Osteocyte (in vitro differentiated cells): ENCODE results near the gene SPDYE1. TPM values are rescaled to one million over a fixed set of nuclear protein-coding genes. Genes with fewer than 3 reads are reported as not detected.

Source experiments
- DNase-seq: peaks from one replicate; pipeline ENCODE4 v3.0.0; 2021; ENCODE audit warnings: mixed read lengths; ENCODE audit not compliant: unreplicated experiment; ENCODE audit errors: extremely low spot score
- H3K27ac Mint-ChIP-seq: one replicate; pipeline ENCODE4 v1.8.0; 2021; ENCODE audit warnings: mild to moderate bottlenecking, mixed read lengths; ENCODE audit not compliant: unreplicated experiment
- H3K27me3 Mint-ChIP-seq: one replicate; pipeline ENCODE4 v1.8.0; 2021; ENCODE audit warnings: mixed read lengths; ENCODE audit not compliant: unreplicated experiment
- H3K36me3 Mint-ChIP-seq: one replicate; pipeline ENCODE4 v1.8.0; 2021; ENCODE audit warnings: mixed read lengths; ENCODE audit not compliant: unreplicated experiment
- H3K4me1 Mint-ChIP-seq: one replicate; pipeline ENCODE4 v1.8.0; 2021; ENCODE audit warnings: mixed read lengths; ENCODE audit not compliant: unreplicated experiment
- H3K4me3 Mint-ChIP-seq: one replicate; pipeline ENCODE4 v1.8.0; 2021; ENCODE audit warnings: mild to moderate bottlenecking, moderate library complexity, mixed read lengths; ENCODE audit not compliant: unreplicated experiment
- H3K9me3 Mint-ChIP-seq: one replicate; pipeline ENCODE4 v1.8.0; 2021; ENCODE audit warnings: mixed read lengths; ENCODE audit not compliant: unreplicated experiment
- CTCF ChIP-seq: fragments of 200-600 bp; sonication (generic); IDR thresholded peaks from 2 replicates; pipeline ENCODE4 v1.5.0; 2021; ENCODE audit warnings: antibody characterized with exemption, mild to moderate bottlenecking, moderate library complexity
- microRNA-seq: library from miRNA; unstranded; fragments of <30 nt; microRNA quantifications from one replicate; pipeline ENCODE4 v1.1.0, GENCODE V29; 2020; ENCODE audit not compliant: unreplicated experiment
- total RNA-seq: library from RNA; stranded (reverse); gene quantifications from 2 replicates; pipeline ENCODE4 v1.2.1, GENCODE V29; 2021

SPDYE1 gene
- total RNA-seq, 1 donor from 2014 or later, result not detected

GRCh38 chr7:44059219-44060090 is 61.8 kb downstream of the SPDYE1 start:
- Mint-ChIP-seq H3K9me3 (no peaks in the 10 kb centered on the region), H3K4me3 (no peak overlapping the region), H3K27ac (no peak overlapping the region), H3K27me3 (no peaks in the 10 kb centered on the region), H3K36me3 (peaks cover 45% of the 10 kb centered on the region), H3K4me1 (peaks cover 3% of the 10 kb centered on the region)
- no peak for DNase-seq
- TF ChIP-seq CTCF, result no peak

Small RNA genes within 50 kb of the gene (microRNA-seq; reads per million reads assigned to microRNA genes)
- not detected for gene MIR6837

Other genes with a start within 250 kb of the SPDYE1 start
- gene BLVRA, start 239.2 kb upstream of the SPDYE1 start, total RNA-seq, result 19.0 and 21.2 TPM in 2 replicates
- gene MRPS24, start 128.4 kb upstream of the SPDYE1 start, total RNA-seq, result 90.5 and 90.7 TPM in 2 replicates
- 28.5 and 29.4 TPM in 2 replicates for gene URGCP, start 91.3 kb upstream of the SPDYE1 start, total RNA-seq
- gene UBE2D4, start 71.5 kb upstream of the SPDYE1 start, total RNA-seq, result 18.5 and 21.6 TPM in 2 replicates
- gene DBNL, start 46.8 kb downstream of the SPDYE1 start, total RNA-seq, result 94.5 and 106 TPM in 2 replicates
- 0.97 TPM in 1 of 2 replicates, not detected in the other for gene PGAM2, start 67.7 kb downstream of the SPDYE1 start, total RNA-seq
- 29.3 and 31.9 TPM in 2 replicates for gene POLM, start 84.6 kb downstream of the SPDYE1 start, total RNA-seq
- 781 and 794 TPM in 2 replicates for gene AEBP1, start 106.4 kb downstream of the SPDYE1 start, total RNA-seq
- 59.2 and 63.0 TPM in 2 replicates for gene POLD2, start 125.7 kb downstream of the SPDYE1 start, total RNA-seq
- gene MYL7, start 143.4 kb downstream of the SPDYE1 start, total RNA-seq, result not detected in 2 replicates
- not detected in 2 replicates for gene GCK, start 191.5 kb downstream of the SPDYE1 start, total RNA-seq
- 89.5 and 106 TPM in 2 replicates for gene YKT6, start 203.1 kb downstream of the SPDYE1 start, total RNA-seq